Superior temporal gyrus (tissue), 1 donor: ENCODE data around the gene CT47C1.
"Not testable (repeated sequence)": the region's sequence is repeated elsewhere in the genome, so short reads cannot be mapped to it uniquely, and the experiment has no call there.

Source experiments
- DNase-seq: peaks from one replicate; pipeline ENCODE4 v3.0.0-alpha.2; 2016; ENCODE audit errors: extremely low spot score

CT47C1 gene

GRCh38 chrX:119072744-119073143, at the start of gene CT47C1:
Gene CT47C1 (plus strand): TSS chrX:119072993. CDS start chrX:119073226, 233 bp downstream.
- DNase-seq = no peak

GRCh38 chrX:119025900-119026299, 46.9 kb upstream of the CT47C1 start:
- DNase-seq = no peak

GRCh38 chrX:119026344-119026743, 46.4 kb upstream of the CT47C1 start:
- DNase-seq = not testable (repeated sequence)

GRCh38 chrX:119027960-119028732, 44.6 kb upstream of the CT47C1 start:
- not testable (repeated sequence) for DNase-seq

- no peak for DNase-seq
Measured at GRCh38 chrX:119028733-119029330, 44.0 kb upstream of the CT47C1 start.

- DNase-seq = not testable (repeated sequence)
Measured at GRCh38 chrX:119029656-119030055, 43.1 kb upstream of the CT47C1 start.

GRCh38 chrX:119030990-119031389, 41.8 kb upstream of the CT47C1 start:
- DNase-seq = no peak

GRCh38 chrX:119036107-119037029, 36.4 kb upstream of the CT47C1 start:
- DNase-seq = no peak

- no peak for DNase-seq
Measured at GRCh38 chrX:119040432-119040831, 32.4 kb upstream of the CT47C1 start.

GRCh38 chrX:119041175-119041574, 31.6 kb upstream of the CT47C1 start:
- no peak for DNase-seq

- DNase-seq = no peak
Measured at GRCh38 chrX:119042040-119042439, 30.8 kb upstream of the CT47C1 start.

GRCh38 chrX:119042996-119043395, 29.8 kb upstream of the CT47C1 start:
- DNase-seq = no peak

GRCh38 chrX:119045884-119046283, 26.9 kb upstream of the CT47C1 start:
- DNase-seq = no peak

GRCh38 chrX:119055687-119056086, 17.1 kb upstream of the CT47C1 start:
- DNase-seq = no peak

GRCh38 chrX:119062750-119063374, 9.9 kb upstream of the CT47C1 start:
- DNase-seq = no peak

GRCh38 chrX:119063428-119063827, 9.4 kb upstream of the CT47C1 start:
- no peak for DNase-seq

- DNase-seq = peak; percentile 69
Measured at GRCh38 chrX:119067023-119067739, 5.6 kb upstream of the CT47C1 start.

- no peak for DNase-seq
Measured at GRCh38 chrX:119069128-119069527, 3.7 kb upstream of the CT47C1 start.

- no peak for DNase-seq
Measured at GRCh38 chrX:119069762-119070161, 3.0 kb upstream of the CT47C1 start.

- DNase-seq = no peak
Measured at GRCh38 chrX:119071381-119071780, 1.4 kb upstream of the CT47C1 start.
